GM12875 (cell line): ENCODE data around the gene EDIL3.

Experiments
- H3K4me3 ChIP-seq: one replicate; pipeline ENCODE4 v1.5.1; 2011; ENCODE audit warnings: low read depth, low read length, control low read depth
- TF ChIP-seq, protein P1 (sequence below): IDR thresholded peaks from 2 replicates; pipeline ENCODE4 v1.5.1; 2011; ENCODE audit warnings: low read depth, mild to moderate bottlenecking, control low read depth, inconsistent platforms, low read length, moderate library complexity, borderline replicate concordance; ENCODE audit not compliant: insufficient read depth

The EDIL3 gene, protein sequence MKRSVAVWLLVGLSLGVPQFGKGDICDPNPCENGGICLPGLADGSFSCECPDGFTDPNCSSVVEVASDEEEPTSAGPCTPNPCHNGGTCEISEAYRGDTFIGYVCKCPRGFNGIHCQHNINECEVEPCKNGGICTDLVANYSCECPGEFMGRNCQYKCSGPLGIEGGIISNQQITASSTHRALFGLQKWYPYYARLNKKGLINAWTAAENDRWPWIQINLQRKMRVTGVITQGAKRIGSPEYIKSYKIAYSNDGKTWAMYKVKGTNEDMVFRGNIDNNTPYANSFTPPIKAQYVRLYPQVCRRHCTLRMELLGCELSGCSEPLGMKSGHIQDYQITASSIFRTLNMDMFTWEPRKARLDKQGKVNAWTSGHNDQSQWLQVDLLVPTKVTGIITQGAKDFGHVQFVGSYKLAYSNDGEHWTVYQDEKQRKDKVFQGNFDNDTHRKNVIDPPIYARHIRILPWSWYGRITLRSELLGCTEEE

DNA sequence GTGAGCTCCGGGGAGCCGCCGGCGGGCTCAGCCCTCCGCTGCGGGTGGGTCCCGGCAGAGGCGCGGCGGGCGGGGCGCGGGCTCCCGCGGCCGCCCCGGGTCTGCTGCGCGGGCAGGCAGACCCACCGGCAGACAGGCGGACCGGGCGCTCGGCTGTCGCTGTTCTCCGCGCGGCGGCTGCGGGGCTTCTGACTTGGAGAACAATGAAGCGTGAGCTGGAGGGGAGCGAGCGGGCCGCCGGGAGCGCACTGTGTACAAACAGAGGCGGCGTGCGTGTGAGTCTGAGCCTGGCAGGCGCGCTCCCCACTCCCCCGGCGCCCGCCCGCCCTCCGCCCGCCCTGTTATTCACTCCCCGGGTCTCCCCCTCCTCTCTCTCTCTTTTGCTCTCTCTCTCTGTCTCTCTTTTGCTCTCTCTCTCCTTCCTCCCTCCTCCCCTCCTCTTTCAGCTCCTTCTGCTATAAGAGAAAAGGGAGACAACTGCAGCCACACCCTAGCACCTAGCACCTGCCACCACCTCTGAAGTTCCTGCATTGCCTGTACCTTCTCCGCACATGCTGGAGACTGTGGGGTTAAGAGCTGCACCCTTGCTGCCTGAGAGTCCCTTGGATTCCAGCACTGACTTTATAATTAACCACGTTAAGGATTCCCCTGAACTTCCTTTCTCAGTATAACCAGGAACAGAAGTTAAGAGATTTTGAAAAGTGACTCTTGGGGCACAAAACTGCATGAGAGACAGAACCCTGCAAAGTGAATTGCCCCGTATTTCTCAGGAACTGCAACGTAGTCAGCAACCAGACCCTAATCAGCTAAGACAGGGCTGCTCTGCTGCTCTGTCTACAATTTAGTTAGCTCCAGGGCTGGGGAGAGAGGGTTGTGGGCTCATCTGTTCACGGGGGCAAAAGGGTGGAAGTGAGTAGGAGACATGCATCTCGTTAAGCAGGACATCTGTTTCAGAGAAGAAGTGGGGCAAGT is at the start of gene EDIL3:
TSS of gene EDIL3 (minus strand) at position 277 of the 972 bp plus-strand sequence. CDS start 506 bp downstream, outside the sequence.
- no peak within 1 kb of the TSS for H3K4me3 ChIP-seq
- TF ChIP-seq, protein P1, sequence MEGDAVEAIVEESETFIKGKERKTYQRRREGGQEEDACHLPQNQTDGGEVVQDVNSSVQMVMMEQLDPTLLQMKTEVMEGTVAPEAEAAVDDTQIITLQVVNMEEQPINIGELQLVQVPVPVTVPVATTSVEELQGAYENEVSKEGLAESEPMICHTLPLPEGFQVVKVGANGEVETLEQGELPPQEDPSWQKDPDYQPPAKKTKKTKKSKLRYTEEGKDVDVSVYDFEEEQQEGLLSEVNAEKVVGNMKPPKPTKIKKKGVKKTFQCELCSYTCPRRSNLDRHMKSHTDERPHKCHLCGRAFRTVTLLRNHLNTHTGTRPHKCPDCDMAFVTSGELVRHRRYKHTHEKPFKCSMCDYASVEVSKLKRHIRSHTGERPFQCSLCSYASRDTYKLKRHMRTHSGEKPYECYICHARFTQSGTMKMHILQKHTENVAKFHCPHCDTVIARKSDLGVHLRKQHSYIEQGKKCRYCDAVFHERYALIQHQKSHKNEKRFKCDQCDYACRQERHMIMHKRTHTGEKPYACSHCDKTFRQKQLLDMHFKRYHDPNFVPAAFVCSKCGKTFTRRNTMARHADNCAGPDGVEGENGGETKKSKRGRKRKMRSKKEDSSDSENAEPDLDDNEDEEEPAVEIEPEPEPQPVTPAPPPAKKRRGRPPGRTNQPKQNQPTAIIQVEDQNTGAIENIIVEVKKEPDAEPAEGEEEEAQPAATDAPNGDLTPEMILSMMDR = no peak

GRCh38 chr5:84433461-84433860 is 48.8 kb upstream of the EDIL3 start:
- no peak overlapping the region for H3K4me3 ChIP-seq
- TF ChIP-seq, protein P1 = no peak

GRCh38 chr5:84430863-84431663 is 46.4 kb upstream of the EDIL3 start:
- no peak overlapping the region for H3K4me3 ChIP-seq
- TF ChIP-seq, protein P1 = no peak

- TF ChIP-seq, protein P1 = no peak
- H3K4me3 ChIP-seq = no peak overlapping the region
These were observed 45.4 kb upstream of the EDIL3 start for GRCh38 chr5:84430079-84430478.

DNA sequence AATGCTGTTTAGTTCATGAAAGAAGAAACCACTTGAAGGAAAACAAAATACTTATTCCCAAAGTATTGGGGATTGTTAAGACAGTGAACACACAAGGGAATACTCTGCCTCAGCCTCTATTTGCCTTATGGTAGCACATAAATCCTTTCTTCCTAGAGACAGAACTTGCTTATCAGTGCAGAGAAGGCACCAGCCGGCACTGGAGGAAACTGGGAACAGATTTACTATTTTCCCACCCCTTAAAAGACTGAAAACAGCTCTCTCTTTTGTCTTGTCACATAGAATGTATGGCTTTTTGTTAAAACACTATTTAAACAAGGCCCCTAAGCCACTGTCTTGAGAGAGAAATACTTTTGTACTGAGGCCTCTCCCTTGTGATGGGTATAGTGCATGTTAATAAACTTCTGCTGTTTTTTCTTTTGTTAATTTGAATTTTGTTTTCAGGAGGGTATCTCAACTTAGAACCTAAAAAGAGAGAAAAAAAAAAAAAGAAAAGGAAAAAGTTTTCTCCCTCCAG is 40.7 kb upstream of the EDIL3 start:
- TF ChIP-seq, protein P1 = no peak
- no peak overlapping the region for H3K4me3 ChIP-seq

DNA sequence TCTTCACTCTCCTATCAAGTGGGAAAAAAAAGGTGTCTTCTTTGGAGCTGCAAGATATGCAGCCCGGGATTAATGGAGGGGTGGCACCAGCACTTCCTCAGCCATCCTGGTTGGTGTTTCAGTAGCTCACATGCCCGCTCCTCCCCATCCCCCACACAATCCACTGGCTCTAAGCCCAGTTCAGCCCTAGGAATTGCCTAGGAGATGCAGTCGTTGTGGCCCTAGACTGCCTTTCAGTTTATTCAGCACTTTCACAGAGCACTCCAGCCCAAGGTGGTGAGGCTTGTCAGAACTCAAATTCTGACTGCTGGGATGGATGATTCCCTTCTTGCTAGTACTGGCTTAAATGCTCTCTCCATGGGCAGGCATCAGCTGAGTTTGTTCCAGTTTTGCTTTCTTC is 35.1 kb upstream of the EDIL3 start:
- TF ChIP-seq, protein P1 = no peak
- H3K4me3 ChIP-seq = no peak overlapping the region
